Esophagus muscularis mucosa (tissue), 4 donors: ENCODE measurements around the gene MT1G. TPM values are rescaled to one million over a fixed set of nuclear protein-coding genes. Genes with fewer than 3 reads are reported as not detected.

Experiments used
- DNase-seq: peaks from one replicate; pipeline ENCODE4 v3.0.0-alpha.2; 2017; ENCODE audit errors: extremely low spot score
- H3K27ac ChIP-seq, 4 donors: fragments of 200-600 bp; sonication (generic); replicated peaks in 1 of 4; 1 replicate in 3 of 4; 2 replicates in 1 of 4; pipeline ENCODE4 v1.5.1; 2016 to 2019; ENCODE audit warnings: mild to moderate bottlenecking in 1 of 4
- H3K27me3 ChIP-seq, 4 donors: fragments of 200-600 bp; sonication (generic); one replicate each; pipeline versions ENCODE4 v1.5.1 to v1.6.0; 2016 to 2019
- H3K36me3 ChIP-seq, 4 donors: fragments of 200-600 bp; sonication (generic); one replicate each; pipeline ENCODE4 v1.5.1; 2016 to 2019
- H3K4me1 ChIP-seq, 4 donors: fragments of 200-600 bp; sonication (generic); one replicate each; pipeline ENCODE4 v1.5.1; 2016 to 2019
- H3K4me3 ChIP-seq, 4 donors: fragments of 200-600 bp; sonication (generic); 1 replicate in 2 of 4; 2 replicates in 2 of 4; pipeline ENCODE4 v1.5.1; 2016 to 2019; ENCODE audit warnings: mild to moderate bottlenecking in 4 of 4, moderate library complexity in 1 of 4
- H3K9me3 ChIP-seq, 4 donors: fragments of 200-600 bp; sonication (generic); 1 replicate in 3 of 4; 2 replicates in 1 of 4; pipeline ENCODE4 v1.5.1; 2016 to 2019
- CTCF ChIP-seq, 3 experiments: fragments of 200-600 bp in 2 of 3; fragments of 450-650 bp in 1 of 3; sonication (generic) in 2 of 3; IDR thresholded peaks; one replicate each; pipeline ENCODE4 v1.5.1; 2017 to 2019; ENCODE audit warnings: antibody characterized with exemption in 3 of 3, mild to moderate bottlenecking in 2 of 3, moderate library complexity in 1 of 3
- EP300 ChIP-seq: sonication (generic); formaldehyde crosslinking; IDR thresholded peaks from one replicate; pipeline ENCODE4 v1.6.1; 2017; ENCODE audit warnings: antibody characterized with exemption
- POLR2A ChIP-seq: fragments of 450-650 bp; IDR thresholded peaks from one replicate; pipeline ENCODE4 v1.6.1; 2017; ENCODE audit warnings: antibody characterized with exemption, moderate library complexity, mild to moderate bottlenecking, low read depth
- POLR2AphosphoS5 ChIP-seq, 2 donors: sonication (generic); formaldehyde crosslinking; IDR thresholded peaks; one replicate each; pipeline ENCODE4 v1.6.1; 2017; ENCODE audit warnings: antibody characterized with exemption in 2 of 2
- WGBS: methylation state at CpG from one replicate; pipeline ENCODE4 v1.1.5; 2018; 5-methylcytosine and 5-hydroxymethylcytosine counted together
- intact Hi-C: fragments of 100-400 bp; cut with DNase I; formaldehyde crosslinking; loops from one replicate; pipeline ENCODE4 v1.15.1; 2023
- total RNA-seq, 4 donors: library from RNA; depleted of rRNA; stranded (reverse); fragments of >200 nt; gene quantifications; one replicate each; pipeline versions ENCODE4 v1.1.0 to v1.2.1, GENCODE V29; 2016

MT1G gene
- total RNA-seq, 4 donors from 2014 or later = 4.9 to 59.0 (median 19.0) TPM; not detected in 1

GRCh38 chr16:56647641-56648431, 20.0 kb downstream of the MT1G start:
- DNase-seq = no peak
- Histone ChIP-seq H3K9me3 (no peaks in the 10 kb centered on the region), H3K27me3 (peaks cover 0 to 81% (median 5%) of the 10 kb centered on the region in 4 donors), H3K4me3 (no peak overlapping the region), H3K27ac (no peak overlapping the region), H3K36me3 (no peaks in the 10 kb centered on the region), H3K4me1 (peaks cover 0 to 15% (median 12%) of the 10 kb centered on the region in 4 donors)
- 47% methylated on average over 10 of the region's 33 CpGs for WGBS
- intact Hi-C loops = no loop called here
- no peak for TF ChIP-seq POLR2AphosphoS5 (IDR thresholded peaks at IDR 0.05)
- no peak for TF ChIP-seq CTCF (IDR thresholded peaks at IDR 0.05)
- no peak for TF ChIP-seq EP300
- no peak for TF ChIP-seq POLR2A

GRCh38 chr16:56645838-56646237, 22.0 kb downstream of the MT1G start:
- intact Hi-C loops = no loop called here
- no peak overlapping the region for H3K27ac ChIP-seq
- 10% methylated on average over 1 of the region's 1 CpG for WGBS
- no peaks in the 10 kb centered on the region for H3K36me3 ChIP-seq
- TF ChIP-seq EP300 (no peak), POLR2AphosphoS5 (IDR thresholded peaks at IDR 0.05) (no peak)
- H3K9me3 ChIP-seq = no peaks in the 10 kb centered on the region
- peaks cover 0 to 20% (median 14%) of the 10 kb centered on the region in 4 donors for H3K4me1 ChIP-seq
- H3K4me3 ChIP-seq = no peak overlapping the region
- no peak for DNase-seq
- peaks cover 0 to 88% (median 5%) of the 10 kb centered on the region in 4 donors for H3K27me3 ChIP-seq

- Histone ChIP-seq H3K27me3 (peaks cover 0 to 90% (median 5%) of the 10 kb centered on the region in 4 donors), H3K36me3 (no peaks in the 10 kb centered on the region), H3K4me1 (peaks cover 0 to 21% (median 14%) of the 10 kb centered on the region in 4 donors), H3K4me3 (no peak overlapping the region), H3K9me3 (no peaks in the 10 kb centered on the region), H3K27ac (no peak overlapping the region)
- WGBS = 89% methylated on average over 1 of the region's 1 CpG
- intact Hi-C loops = no loop called here
- no peak for DNase-seq
- TF ChIP-seq POLR2A (no peak), EP300 (no peak), POLR2AphosphoS5 (IDR thresholded peaks at IDR 0.05) (no peak), CTCF (IDR thresholded peaks at IDR 0.05) (no peak)
Measured at GRCh38 chr16:56645311-56645710, 22.6 kb downstream of the MT1G start.

GRCh38 chr16:56643833-56644232, 24.0 kb downstream of the MT1G start:
- Histone ChIP-seq H3K9me3 (no peaks in the 10 kb centered on the region), H3K36me3 (no peaks in the 10 kb centered on the region), H3K4me3 (peak overlapping the region; percentile 38 to 55 (median 42)), H3K27me3 (peaks cover 0 to 98% (median 5%) of the 10 kb centered on the region in 4 donors), H3K27ac (no peak overlapping the region), H3K4me1 (peaks cover 5 to 23% (median 19%) of the 10 kb centered on the region in 4 donors)
- no peak for DNase-seq
- intact Hi-C loops = no loop called here
- TF ChIP-seq POLR2A (no peak), POLR2AphosphoS5 (IDR thresholded peaks at IDR 0.05) (no peak), CTCF (IDR thresholded peaks at IDR 0.05) (no peak), EP300 (no peak)
- WGBS = 58% methylated on average over 5 of the region's 5 CpGs

GRCh38 chr16:56643080-56643778, 24.6 kb downstream of the MT1G start:
- Histone ChIP-seq H3K9me3 (no peaks in the 10 kb centered on the region), H3K4me1 (peaks cover 11 to 29% (median 25%) of the 10 kb centered on the region in 4 donors), H3K27me3 (peaks cover 0 to 98% (median 7%) of the 10 kb centered on the region in 4 donors), H3K27ac (peak overlapping the region; percentile 4 to 40 (median 12)), H3K4me3 (peak overlapping the region; percentile 38 to 55 (median 42)), H3K36me3 (no peaks in the 10 kb centered on the region)
- 23% methylated on average over 26 of the region's 42 CpGs for WGBS
- intact Hi-C loops = no loop called here
- no peak for DNase-seq
- TF ChIP-seq POLR2A (no peak), CTCF (IDR thresholded peaks at IDR 0.05) (peak; percentile 37 to 48 (median 39)), EP300 (peak; percentile 88), POLR2AphosphoS5 (IDR thresholded peaks at IDR 0.05) (peak; percentile 35 to 54)
